HG03354 (cell line): ENCODE data around the gene NAXD.
"Not testable (repeated sequence)": the region's sequence is repeated elsewhere in the genome, so short reads cannot be mapped to it uniquely, and the experiment has no call there.

Experiments
- ATAC-seq: cut with Tn5 transposase; IDR thresholded peaks from one replicate; pipeline ENCODE4 v1.9.1; 2021; ENCODE audit warnings: mild to moderate bottlenecking; ENCODE audit not compliant: unreplicated experiment, poor library complexity, severe bottlenecking

Gene NAXD

GRCh38 chr13:110592665-110593064, 22.7 kb upstream of the NAXD start:
- ATAC-seq: no peak

DNA sequence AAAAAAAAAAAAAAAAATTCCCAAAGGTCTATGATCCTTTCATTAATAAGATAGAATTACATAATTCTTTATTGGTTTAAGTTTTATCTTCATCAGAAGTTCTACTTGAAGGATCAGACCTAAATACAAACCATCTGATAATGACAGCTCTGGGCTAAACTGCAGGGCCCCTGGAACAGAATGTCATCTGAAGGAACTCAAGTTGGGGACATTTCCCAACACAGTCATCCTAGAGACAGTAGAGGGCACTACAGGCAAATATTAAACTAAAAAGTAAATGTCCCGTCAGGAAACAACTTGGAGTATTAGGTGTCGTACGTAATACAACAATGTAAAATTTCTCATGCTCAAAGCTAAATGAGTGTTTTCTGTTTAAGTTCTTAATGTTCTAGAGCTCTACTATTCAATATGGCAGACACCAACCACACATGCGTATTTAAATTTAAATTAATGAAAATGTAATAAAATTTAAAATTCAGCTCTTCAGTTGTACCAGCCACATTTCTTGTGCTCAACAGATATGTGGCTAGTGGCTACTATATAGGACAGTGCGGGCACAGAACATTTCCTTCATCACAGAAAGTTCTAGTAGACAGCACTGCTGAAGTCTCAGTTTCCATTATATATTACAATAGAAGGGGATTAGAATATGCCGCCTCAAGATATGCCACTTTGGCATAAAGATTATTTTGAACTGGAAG, 21.8 kb upstream of the NAXD start:
- ATAC-seq: no peak

DNA sequence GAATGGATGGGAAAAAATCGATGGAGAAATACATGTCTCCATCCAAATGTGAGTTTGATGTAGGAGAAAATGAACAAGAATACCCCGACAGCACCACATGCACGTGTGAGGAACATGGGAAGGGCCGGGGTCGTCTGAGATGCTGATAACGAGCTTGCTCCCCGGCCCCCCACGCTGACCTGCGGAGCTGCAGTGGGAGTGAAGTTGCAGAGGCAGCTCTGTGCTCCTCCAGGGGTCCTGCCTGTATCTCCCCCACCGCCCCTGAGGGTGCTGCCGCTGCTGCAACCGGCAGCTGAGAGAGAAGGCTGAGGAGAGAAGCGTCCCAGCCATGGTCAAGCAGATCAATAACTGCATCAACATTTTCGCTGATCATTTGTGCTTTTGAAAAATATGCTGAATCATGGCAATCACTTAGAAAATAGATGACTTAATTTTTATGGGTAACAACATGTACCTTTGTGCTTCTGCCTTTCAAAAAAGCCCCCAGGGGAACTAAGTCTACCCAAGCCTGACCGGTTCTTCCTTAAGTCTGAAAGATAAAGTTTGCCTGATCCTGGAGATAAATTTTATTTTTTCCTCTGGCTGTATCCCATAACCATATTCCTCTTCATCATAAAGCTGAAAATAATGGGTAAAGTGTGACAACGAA, 18.2 kb upstream of the NAXD start:
- no peak for ATAC-seq

DNA sequence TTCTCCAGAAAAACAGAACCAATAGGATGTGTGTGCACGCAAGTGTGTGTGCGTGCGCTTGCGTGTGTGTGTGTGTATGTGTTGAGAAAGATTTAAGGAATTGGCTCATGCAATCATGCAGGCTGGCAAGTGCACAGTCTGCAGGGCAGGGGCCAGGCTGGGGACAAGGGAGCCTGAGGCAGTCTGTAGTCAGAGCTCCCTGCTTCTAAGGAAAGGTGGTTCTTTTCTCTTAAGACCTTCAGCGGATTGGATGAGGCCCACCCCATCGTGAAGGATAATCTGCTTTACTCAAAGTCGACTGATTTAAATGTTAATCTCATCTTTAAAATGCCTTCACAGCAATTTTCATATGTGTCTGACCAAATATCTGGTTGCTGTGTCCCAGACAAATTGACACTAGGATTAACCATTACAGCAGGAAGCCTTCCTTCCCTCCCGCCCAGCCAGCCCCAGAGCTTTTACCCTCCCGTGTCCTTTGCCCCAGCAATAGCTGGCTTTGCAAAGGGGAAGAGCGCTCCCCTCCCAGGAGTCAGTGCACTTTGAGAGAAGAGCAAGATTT, 15.0 kb upstream of the NAXD start:
- no peak for ATAC-seq

GRCh38 chr13:110600980-110601379, 14.4 kb upstream of the NAXD start:
- no peak for ATAC-seq

DNA sequence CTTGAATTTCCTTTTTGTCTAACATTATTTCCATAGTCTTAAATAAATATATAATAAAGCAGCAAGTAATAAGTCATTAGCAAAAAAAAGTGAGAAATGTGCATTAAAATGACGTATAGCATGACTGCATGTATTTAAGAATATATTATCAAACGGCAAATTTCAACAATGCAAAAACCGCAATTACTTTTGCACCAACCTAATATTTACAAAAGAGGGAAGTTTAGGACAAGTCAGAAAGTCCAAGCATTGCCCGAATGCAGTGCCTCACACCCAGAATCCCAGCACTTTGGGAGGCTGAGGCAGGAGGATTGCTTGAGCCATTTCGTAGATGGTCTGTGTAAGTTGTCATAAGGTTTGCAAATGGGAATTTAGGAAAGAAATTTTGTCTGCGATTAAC, 10.2 kb upstream of the NAXD start:
- no peak for ATAC-seq

GRCh38 chr13:110606281-110606680, 9.1 kb upstream of the NAXD start:
- not testable (repeated sequence) for ATAC-seq

- no peak for ATAC-seq
Measured at GRCh38 chr13:110607675-110608224, 7.6 kb upstream of the NAXD start.

DNA sequence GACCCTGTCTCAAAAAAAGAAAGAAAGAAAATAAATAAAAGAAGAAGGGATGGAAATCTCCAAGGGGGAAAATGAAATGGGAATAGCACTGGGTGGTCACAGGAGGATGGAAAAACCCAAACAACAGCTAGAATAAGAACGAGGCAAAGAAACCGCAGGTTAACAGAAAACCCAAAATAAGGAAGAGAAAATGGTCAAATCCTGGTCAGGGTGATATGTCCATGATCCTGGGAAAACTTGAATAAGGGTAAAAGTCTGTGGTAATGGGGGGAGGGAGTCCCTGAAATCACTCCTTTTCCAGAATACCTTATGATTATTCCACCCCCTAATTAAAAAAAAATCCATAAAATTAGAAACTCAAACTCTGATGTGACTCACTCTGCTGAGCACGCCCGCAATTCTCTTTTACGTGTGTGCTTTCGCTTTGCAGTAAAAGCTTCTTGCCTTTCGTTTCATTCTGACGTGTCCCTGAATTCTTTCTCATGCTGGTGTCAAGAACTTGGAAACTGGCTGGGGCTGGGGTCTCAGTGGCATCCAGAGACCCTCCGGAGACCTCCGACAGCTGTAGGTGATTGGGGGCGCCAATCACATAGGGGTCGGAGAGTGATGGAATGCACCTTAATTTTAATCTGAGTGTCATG, 4.3 kb upstream of the NAXD start:
- no peak for ATAC-seq

DNA sequence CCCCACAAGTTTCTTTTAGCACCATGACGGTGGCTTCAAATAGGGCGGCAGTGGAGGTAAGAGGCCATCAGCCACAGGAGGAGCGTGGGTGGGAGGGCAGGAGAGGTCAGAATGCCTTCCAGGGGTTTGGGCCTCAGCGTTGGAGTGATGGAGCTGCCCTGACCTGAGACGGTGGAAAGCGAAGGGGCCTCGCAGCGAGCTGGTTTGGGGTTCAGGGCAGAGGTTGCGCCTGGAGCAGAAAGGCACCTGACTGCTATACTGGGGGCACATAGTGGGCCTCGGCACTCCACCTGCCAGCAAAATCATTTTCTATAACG, 382 bp upstream of the NAXD start:
- ATAC-seq: no peak

GRCh38 chr13:110616103-110617101, 1.1 kb downstream of the NAXD start:
- peak; percentile 47 for ATAC-seq

DNA sequence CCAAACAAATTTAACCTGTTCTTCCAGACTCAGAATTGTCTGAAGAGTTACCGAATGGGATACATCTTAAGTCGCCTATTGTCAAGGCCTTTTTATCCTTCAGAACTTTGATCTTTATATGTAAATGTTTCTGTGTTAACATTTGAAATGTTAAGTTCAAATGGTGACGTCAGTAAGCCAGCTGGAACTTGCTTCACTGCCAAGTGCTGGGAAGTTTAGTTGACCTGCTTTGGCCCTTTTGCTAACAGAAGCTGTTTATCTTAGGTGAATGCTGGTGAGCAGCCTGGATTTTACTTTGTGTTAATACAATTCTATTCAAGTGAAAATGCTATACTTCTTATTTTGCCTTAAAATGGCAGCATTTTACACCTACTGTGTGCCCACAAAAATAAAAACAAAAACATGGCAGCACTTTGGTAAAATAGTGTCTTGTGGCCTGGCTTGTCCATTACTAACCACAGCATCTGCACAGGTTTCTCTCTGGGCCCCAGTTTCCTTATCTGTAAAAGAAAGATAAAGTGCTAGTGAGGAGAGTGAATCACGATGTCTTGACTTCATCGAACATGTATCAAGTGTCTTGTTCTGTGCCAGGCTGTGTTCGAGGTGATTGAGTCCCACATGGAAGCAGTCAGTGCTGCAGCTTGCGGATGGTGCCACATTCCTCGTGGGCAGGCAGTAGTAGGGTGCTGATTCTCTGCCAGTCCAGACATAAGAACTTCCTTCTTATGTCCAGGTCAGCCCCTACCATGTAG, 2.2 kb downstream of the NAXD start:
- ATAC-seq: no peak

DNA sequence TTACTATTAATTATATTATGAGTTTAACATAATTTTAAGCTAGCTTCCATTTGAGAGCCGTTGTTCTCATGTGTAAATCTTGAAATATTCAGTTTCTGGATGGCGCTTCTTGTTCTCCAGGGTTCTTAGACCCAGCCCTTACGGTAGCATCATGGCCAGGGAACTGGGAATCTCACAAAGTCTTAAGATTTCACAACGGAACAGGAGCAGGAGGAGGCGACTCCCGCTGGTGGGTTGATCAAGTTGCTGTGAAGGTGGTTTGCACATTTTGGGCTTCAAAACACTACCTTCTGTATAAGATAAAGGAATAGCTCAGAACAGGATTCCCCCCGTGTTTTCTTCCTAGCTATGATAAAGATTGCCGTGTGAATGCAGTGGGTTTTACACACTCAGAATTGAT, 2.8 kb downstream of the NAXD start:
- ATAC-seq: no peak

GRCh38 chr13:110618780-110619179, 3.4 kb downstream of the NAXD start:
- ATAC-seq: no peak

- no peak for ATAC-seq
Measured at GRCh38 chr13:110620596-110620995, 5.3 kb downstream of the NAXD start.

GRCh38 chr13:110624766-110625756, 9.7 kb downstream of the NAXD start:
- ATAC-seq: no peak

DNA sequence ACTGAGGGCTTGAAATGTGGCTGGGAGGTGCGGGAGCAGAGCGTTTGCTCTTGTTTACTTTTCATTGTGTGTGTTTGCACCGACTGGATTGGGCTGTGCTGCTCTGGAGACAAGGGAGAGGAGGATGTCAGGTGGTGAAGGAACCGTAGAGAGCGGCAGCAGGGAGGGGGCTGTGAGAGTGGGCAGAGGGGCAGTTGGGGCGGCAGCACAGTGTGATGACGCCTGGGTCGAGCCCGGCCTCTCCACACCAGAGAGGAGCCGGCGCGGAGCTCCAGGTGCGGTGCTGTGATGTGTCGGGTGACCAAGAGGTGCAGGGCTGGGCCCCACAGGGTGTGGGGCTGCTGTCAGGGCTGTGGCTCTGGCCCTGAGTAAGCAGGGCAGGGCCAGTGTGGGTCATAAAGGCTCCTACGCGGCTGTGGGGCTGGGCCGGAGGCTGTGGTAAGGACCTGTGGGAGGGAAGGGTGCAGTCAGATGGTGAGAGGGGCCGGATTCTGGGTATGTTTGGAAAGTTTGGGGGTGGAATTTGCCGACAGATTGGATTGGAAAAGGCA, 10.5 kb downstream of the NAXD start:
- no peak for ATAC-seq
